Measurements from ENCODE around the gene CRY1.

GRCh38 chr12:106976668-106977067 lies 116.7 kb downstream of the CRY1 start:
- TF ChIP-seq CTCF (IDR thresholded peaks at IDR 0.05 in 4 of 5, conservative IDR thresholded peaks at IDR 0.05 in 1 of 5) (no peak), POLR2A (IDR thresholded peaks at IDR 0.05) (no peak)

Measured in gastrocnemius medialis (tissue), 4 donors.